ENCODE data around the gene SHISAL1.

DNA sequence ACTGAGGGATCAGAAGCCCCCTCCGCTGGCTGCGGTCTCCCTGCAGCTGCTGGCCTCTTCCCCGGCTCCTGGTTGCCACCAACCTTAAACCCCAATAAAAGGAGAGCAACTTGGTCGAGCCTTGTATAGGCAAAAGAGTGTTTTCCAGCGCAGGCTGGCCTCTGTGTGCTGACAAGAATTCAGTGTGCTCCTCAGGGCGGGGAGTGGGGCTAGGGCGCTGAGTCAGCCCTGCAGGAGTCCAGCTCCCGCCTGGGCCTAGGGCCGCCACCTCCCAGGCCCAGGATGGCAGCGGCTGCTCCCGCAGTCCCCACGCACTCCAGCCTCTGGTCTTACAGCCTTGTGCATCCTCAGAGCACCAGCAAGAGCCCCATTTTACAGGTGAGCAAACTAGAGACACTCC, at the start of gene SHISAL1:
- TF ChIP-seq, protein P1, sequence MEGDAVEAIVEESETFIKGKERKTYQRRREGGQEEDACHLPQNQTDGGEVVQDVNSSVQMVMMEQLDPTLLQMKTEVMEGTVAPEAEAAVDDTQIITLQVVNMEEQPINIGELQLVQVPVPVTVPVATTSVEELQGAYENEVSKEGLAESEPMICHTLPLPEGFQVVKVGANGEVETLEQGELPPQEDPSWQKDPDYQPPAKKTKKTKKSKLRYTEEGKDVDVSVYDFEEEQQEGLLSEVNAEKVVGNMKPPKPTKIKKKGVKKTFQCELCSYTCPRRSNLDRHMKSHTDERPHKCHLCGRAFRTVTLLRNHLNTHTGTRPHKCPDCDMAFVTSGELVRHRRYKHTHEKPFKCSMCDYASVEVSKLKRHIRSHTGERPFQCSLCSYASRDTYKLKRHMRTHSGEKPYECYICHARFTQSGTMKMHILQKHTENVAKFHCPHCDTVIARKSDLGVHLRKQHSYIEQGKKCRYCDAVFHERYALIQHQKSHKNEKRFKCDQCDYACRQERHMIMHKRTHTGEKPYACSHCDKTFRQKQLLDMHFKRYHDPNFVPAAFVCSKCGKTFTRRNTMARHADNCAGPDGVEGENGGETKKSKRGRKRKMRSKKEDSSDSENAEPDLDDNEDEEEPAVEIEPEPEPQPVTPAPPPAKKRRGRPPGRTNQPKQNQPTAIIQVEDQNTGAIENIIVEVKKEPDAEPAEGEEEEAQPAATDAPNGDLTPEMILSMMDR (IDR thresholded peaks at IDR 0.05; ENCODE audit: borderline replicate concordance, extremely low read depth, low read length, poor library complexity, severe bottlenecking): no peak
- TF ChIP-seq EZH2 (IDR thresholded peaks at IDR 0.05; ENCODE audit: borderline replicate concordance, low read depth, low read length, severe bottlenecking): no peak
